Activated CD8-positive, alpha-beta memory T cell treated with anti-CD3 and anti-CD28 coated beads, Interleukin-2, amount 50 U/mL, for 1 hour (primary cell): Measurements from ENCODE around the gene LGALS9C.
"Not testable (repeated sequence)": the region's sequence is repeated elsewhere in the genome, so short reads cannot be mapped to it uniquely, and the experiment has no call there.

ENCODE experiments used
- DNase-seq: peaks from one replicate; pipeline ENCODE4 v3.0.0-alpha.2; 2020; ENCODE audit errors: extremely low read depth

The LGALS9C gene

GRCh38 chr17:18476508-18477308 lies at the start of gene LGALS9C:
LGALS9C (plus strand) TSS chr17:18476789; CDS start chr17:18476855, 66 bp downstream.
- not testable (repeated sequence) for DNase-seq

DNA sequence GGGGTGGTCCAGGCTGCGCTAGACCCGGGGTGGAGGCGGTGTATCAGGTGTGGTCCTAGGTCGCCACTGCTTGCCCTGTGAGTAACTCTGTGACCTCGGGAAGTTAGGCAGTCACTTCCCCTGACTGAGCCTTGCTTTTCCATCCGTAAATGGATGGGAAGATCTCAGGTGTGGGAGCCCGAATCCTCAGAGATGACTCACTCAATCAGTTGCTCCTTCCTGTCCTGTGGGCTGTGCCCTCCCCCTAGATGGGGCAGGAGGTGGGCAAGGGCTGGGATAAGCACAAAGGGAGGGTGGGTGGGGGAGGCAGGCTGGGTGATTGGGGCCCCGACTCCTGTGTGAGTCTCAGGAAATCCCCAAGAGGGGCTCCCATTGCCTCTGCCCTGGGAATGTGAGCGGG lies 44.4 kb upstream of the LGALS9C start:
- DNase-seq = not testable (repeated sequence)

DNA sequence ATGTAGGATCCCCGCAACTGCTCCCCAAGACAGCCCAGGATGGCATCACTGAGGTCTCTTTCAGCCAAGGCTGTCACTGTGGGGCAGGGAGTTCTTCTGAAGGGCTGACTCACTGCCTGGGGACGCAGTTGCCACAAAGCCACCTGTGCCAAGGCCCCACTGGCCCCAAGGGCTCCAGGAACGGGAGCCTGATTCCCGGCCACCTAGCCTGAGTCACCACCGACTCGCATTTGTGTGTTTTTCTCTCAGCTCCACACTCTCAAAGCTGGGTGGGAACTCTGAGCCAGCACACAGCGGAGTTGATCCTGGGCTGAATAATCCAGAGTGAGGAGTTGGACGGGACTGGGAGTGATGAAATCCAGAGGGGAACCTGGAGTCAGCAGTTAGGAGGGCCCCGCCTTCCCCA lies 37.1 kb upstream of the LGALS9C start:
- not testable (repeated sequence) for DNase-seq

GRCh38 chr17:18442093-18442492 lies 34.5 kb upstream of the LGALS9C start:
- DNase-seq = peak; percentile 25

DNA sequence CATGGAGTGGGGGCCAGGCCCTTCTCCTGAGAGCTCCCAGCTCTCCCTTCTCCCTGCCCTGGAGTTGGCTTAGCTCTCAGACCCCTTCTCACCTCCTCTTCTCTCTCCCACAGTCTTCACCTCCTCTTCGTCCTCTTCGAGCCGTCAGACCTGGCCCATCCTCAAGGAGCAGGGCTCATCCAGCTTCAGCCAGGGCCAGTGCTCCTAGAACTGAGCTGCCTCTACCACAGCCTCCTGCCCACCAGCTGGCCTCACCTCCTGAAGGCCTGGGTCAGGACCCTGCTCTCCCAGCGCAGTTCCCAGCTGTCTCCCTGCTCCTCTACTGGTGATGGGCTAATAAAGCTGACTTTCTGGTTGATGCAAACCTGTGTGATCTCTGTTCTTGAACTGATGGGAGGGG lies 34.1 kb upstream of the LGALS9C start:
- not testable (repeated sequence) for DNase-seq

DNA sequence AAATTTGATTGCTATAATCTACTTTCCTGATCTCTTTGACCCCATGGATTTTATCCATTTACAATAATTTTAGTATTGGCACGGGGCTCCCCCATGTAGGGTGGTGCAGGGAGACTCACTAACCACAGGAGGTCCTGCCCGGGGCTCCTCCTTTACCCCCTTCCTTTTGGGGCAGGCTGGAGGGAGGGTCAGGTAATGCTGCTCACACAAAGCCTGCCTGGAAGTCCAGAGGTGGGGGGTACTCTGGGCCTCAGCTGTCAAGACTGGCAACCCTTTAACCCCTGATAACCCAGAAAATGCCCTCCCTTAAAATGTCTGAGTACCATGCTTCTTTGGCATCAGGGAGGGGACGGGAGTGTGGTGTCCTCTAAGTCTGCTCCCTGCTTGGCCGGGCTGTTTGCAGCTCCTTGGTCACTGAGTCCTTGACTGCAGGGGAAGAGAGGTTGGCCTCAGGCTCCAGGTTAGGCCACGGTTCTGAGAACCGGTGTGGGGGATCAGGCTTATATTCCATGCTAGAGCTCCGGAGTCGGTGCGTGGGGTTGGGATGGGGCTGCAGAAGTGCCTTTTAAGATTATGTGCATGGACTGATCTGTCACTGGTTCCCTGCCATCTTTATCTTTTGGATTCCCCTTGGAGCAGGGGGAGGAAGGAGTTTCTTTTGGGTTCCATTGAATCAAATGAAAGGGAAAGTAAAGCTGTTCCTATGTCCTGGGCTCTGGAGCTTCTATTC lies 28.9 kb upstream of the LGALS9C start:
- not testable (repeated sequence) for DNase-seq

- not testable (repeated sequence) for DNase-seq
These were observed 28.3 kb upstream of the LGALS9C start for GRCh38 chr17:18448311-18448710.

DNA sequence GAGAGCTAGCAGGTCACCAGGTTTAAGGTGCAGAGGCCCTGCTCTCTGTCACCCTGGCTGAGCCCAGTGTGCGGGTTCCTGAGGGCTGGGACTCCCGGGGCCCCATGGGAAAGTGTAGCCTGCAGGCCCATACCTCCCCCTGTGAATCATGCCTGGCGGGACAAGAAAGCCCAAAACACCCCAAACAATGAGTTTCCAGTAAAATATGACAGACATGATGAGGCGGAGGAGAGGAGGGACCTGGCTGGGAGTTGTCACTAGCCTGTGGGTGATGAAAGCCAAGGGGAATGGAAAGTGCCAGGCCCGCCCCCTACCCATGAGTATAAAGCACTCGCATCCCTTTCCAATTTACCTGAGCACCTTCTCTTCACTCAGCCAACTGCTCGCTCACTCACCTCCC lies 26.8 kb upstream of the LGALS9C start:
- not testable (repeated sequence) for DNase-seq

DNA sequence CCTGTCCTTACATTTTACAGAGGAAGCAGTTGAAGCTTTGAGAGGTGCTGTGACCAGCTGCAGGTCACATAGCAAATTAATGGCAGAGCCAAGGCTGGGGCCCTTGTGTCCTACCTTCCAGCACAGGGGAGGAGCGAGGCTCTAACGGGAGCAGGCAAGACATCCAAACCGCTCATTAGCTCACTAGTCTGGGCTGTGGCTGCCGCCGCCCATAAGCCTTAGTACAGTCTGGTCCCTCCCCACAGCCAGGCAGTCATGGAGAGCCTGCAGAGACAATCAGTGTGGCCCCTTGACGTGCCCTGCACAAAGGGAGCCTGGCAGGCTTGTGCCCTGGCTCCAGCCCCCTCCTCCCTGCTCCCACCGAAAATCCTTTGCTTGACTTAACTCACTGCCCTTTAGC lies 25.6 kb upstream of the LGALS9C start:
- DNase-seq = not testable (repeated sequence)

- not testable (repeated sequence) for DNase-seq
These were observed 24.6 kb upstream of the LGALS9C start for GRCh38 chr17:18451969-18452368.

DNA sequence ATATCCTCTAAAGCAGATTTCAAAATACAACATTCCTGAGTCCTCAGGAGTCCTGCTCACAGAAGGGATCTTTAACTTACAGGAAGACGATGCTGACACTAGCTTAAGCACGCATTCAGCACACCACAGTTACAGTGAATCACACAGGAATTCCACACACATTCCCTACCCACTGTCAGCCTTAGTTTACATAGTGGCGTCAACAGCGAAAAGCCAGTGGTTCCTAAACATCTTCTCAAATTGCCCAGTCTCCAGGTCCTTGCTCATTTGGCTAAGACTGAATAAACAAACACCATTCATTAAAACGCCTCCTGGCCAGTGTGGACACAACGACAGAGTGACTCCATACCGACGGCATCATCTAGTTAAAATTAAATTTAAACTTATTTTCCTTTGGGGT lies 17.6 kb upstream of the LGALS9C start:
- not testable (repeated sequence) for DNase-seq

DNA sequence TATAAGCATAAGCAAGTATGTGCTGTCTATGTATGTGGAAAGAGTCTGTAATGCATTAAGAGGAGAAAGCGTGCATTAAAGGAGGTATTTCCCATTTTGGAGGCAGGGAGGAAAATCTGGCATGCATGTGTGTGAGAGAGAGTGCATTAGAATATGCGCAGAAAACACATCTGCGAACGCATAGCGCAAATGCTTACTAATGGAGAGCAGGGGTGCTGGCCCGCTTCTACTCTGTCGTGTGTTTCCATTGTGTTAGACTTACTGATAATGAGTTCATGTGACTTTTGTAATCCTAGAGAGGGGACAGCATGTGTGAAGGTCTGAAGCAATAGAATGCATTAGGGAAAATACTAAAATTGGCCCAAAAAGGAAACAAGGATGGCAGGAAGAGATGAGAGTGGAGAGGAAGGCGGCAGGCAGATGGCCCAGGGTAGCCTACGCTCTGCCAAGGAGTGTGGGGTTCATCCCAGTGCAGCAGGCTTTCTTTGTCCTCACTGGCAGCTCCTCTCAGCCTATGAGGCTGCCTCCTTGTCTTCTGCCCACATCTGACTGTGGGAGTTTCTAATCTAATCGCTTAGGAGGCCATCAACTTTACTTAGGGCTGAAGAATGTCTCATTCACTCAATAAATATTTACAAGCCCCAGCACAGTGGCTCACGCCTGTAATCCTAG lies 12.6 kb upstream of the LGALS9C start:
- DNase-seq = not testable (repeated sequence)

GRCh38 chr17:18466250-18466983 lies 10.2 kb upstream of the LGALS9C start:
- not testable (repeated sequence) for DNase-seq

- not testable (repeated sequence) for DNase-seq
These were observed 9.6 kb upstream of the LGALS9C start for GRCh38 chr17:18467001-18467400.

DNA sequence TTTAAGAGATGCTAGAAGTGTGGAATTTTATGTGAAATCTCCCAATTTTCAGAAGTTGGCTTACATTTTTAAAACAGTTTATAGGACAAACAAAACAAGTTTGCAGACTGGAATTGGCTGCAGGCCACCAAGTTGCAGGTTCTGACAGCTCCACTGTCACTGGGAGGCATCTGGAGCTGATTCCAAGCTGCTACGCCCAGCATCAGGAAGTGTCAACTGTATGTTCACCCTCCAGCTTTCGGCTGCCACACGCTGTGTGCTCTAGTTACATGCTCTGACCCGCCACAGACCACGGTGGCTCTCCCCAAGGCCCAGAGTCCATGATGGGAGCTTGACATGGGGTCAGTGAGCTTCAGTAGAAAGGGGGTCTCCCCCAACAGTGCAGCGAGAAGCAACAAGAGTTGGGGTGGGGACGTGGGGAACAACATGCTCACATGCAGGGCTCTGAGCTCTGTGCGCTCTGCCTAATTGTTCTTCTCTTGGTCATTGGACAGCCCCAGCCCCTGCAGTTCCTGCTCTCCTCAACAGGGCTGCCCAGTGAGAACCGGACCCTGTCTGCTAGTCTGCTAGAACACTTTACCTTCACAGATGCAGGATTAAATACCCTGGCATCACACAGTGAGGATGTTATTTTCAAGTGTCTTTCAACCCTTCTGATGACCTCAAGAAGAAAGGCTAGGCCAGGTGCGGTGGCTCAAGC lies 8.0 kb upstream of the LGALS9C start:
- DNase-seq = not testable (repeated sequence)

DNA sequence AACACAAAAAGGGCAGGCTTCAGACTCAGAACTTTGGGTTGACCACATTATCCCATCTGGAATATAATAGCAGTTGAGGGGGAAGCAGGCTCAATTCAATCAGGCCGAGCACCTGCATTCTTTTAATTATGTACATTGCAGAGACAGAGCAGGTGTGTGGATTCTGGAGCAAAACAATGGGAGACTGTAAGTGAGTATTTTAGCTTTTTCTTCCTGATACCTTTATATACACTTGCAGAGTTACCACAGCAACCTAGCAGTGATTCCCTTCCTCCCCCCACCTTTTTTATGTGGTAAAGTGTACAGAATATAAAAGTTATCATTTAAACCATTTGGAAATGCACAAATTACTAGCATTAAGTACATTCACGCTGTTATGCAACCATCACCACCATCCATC lies 6.8 kb upstream of the LGALS9C start:
- not testable (repeated sequence) for DNase-seq

- not testable (repeated sequence) for DNase-seq
These were observed 6.2 kb upstream of the LGALS9C start for GRCh38 chr17:18470345-18470930.

- not testable (repeated sequence) for DNase-seq
These were observed 2.6 kb upstream of the LGALS9C start for GRCh38 chr17:18473967-18474366.

DNA sequence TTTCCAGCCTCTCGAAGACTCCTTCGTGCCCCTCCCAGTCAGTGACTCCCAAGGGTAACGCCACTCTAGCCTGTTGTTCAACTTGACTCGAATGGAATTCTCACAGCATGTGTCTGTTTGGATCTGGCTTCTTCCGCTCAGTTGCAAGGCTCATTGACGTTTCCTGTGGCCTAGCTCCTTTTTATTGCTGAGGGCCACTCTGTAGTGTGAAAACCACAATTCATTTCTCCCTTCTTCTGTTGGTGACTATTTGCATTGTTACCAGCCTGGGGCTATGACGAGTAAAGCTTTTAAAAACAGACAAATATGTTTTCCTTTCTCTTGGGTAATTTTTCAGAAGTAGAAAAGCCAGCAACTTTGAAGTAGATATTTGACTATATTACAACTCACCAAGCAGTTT lies 1.8 kb upstream of the LGALS9C start:
- not testable (repeated sequence) for DNase-seq

DNA sequence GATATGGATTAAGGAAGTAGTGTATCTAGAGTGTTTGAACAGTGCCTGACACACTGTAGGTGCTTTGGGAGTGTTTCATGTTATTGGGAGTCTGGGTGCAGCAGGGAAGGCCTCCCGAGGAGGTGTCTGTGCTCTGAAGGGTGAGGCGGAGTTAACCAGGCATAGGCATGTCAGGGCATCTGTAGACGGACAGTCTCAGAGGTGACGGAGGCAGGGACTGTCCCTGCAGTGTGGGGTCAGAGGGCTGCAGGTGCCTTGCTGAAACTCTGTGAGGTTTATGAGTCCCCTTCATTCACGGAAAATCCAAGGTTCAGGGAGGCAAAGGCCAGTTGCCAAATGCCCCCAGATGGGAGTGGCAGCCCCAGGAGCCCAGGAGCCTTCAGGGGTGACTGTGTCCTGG lies 778 bp downstream of the LGALS9C start:
- not testable (repeated sequence) for DNase-seq

GRCh38 chr17:18478362-18478761 lies 1.8 kb downstream of the LGALS9C start:
- DNase-seq = not testable (repeated sequence)
